Neural cell (in vitro differentiated cells): ENCODE results near the gene ANKRD1. TPM values are rescaled to one million over a fixed set of nuclear protein-coding genes. Genes with fewer than 3 reads are reported as not detected.

Source experiments
- H2AFZ ChIP-seq: fragments of 200-600, 300-800 bp; sonication (generic), shearing (Covaris generic); 2 replicates; pipeline ENCODE4 v1.6.0; 2014; ENCODE audit warnings: low read depth, mild to moderate bottlenecking, antibody characterized with exemption, low read length, moderate library complexity
- H3F3A ChIP-seq: fragments of 200-600 bp; shearing (Covaris generic); 2 replicates; pipeline ENCODE4 v1.6.1; 2016; ENCODE audit warnings: mild to moderate bottlenecking, moderate library complexity, mixed read lengths, antibody characterized with exemption, low read length; ENCODE audit not compliant: insufficient read depth, poor library complexity, severe bottlenecking
- H3K27ac ChIP-seq: fragments of 200-600, 300-800 bp; sonication (generic), shearing (Covaris generic); 2 replicates; pipeline ENCODE4 v1.5.1; 2014; ENCODE audit warnings: mild to moderate bottlenecking, low read length, moderate library complexity
- H3K27me3 ChIP-seq: fragments of 300-800, 200-600 bp; sonication (generic), shearing (Covaris generic); 2 replicates; pipeline ENCODE4 v1.6.0; 2014; ENCODE audit warnings: mild to moderate bottlenecking, low read depth, low read length, moderate library complexity; ENCODE audit not compliant: insufficient read depth
- H3K36me3 ChIP-seq: fragments of 300-800, 200-600 bp; sonication (generic), shearing (Covaris generic); 2 replicates; pipeline ENCODE4 v1.5.1; 2014; ENCODE audit warnings: mild to moderate bottlenecking, antibody characterized with exemption, low read length, moderate library complexity; ENCODE audit not compliant: insufficient read depth
- H3K4me2 ChIP-seq: fragments of 300-800, 200-600 bp; sonication (generic), shearing (Covaris generic); 2 replicates; pipeline ENCODE4 v1.6.0; 2014; ENCODE audit warnings: mild to moderate bottlenecking, low read length
- H3K4me3 ChIP-seq: fragments of 300-800, 200-600 bp; sonication (generic), shearing (Covaris generic); 2 replicates; pipeline ENCODE4 v1.5.1; 2014; ENCODE audit warnings: mild to moderate bottlenecking, low read length, moderate library complexity
- H3K79me2 ChIP-seq: fragments of 200-600 bp; shearing (Covaris generic); replicated peaks from 2 replicates; pipeline ENCODE4 v1.6.0; 2014; ENCODE audit warnings: mild to moderate bottlenecking, low read length, moderate library complexity; ENCODE audit not compliant: insufficient read depth
- H3K9ac ChIP-seq: fragments of 300-800, 200-600 bp; sonication (generic), shearing (Covaris generic); 2 replicates; pipeline ENCODE4 v1.6.1; 2016; ENCODE audit warnings: mild to moderate bottlenecking, low read length, mixed read lengths
- H3K9me2 ChIP-seq: fragments of 200-600 bp; shearing (Covaris generic); 2 replicates; pipeline ENCODE4 v1.6.1; 2016; ENCODE audit warnings: mild to moderate bottlenecking, low read length, mixed read lengths; ENCODE audit not compliant: insufficient read depth
- H3K9me3 ChIP-seq: fragments of 200-600, 300-800 bp; sonication (generic), shearing (Covaris generic); 2 replicates; pipeline ENCODE4 v1.6.1; 2016; ENCODE audit warnings: mild to moderate bottlenecking, mixed run types, low read length, moderate library complexity, mixed read lengths
- H4K20me1 ChIP-seq: fragments of 200-600 bp; shearing (Covaris generic); 2 replicates; pipeline ENCODE4 v1.6.1; 2016; ENCODE audit warnings: mild to moderate bottlenecking, mixed run types; ENCODE audit not compliant: insufficient read depth
- EP300 ChIP-seq: fragments of 450-650 bp; conservative IDR thresholded peaks from 2 replicates; pipeline ENCODE4 v1.6.1; 2014; ENCODE audit warnings: antibody characterized with exemption, mild to moderate bottlenecking, moderate library complexity; ENCODE audit not compliant: poor library complexity, severe bottlenecking
- EZH2 ChIP-seq: fragments of 200-600, 300-800 bp; shearing (Covaris generic), sonication (generic); IDR thresholded peaks from 2 replicates; pipeline ENCODE4 v1.6.1; 2014; ENCODE audit warnings: antibody characterized with exemption, low read length, borderline replicate concordance, mild to moderate bottlenecking; ENCODE audit not compliant: insufficient read depth, poor library complexity, severe bottlenecking
- MXI1 ChIP-seq: fragments of 450-650 bp; conservative IDR thresholded peaks from 2 replicates; pipeline ENCODE4 v1.6.1; 2014; ENCODE audit warnings: antibody characterized with exemption, mild to moderate bottlenecking; ENCODE audit not compliant: poor library complexity, severe bottlenecking
- POLR2AphosphoS5 ChIP-seq: IDR thresholded peaks from 2 replicates; pipeline ENCODE4 v1.6.1; 2012
- RAD21 ChIP-seq: fragments of 450-650 bp; conservative IDR thresholded peaks from 2 replicates; pipeline ENCODE4 v1.6.1; 2014; ENCODE audit warnings: antibody characterized with exemption, mild to moderate bottlenecking, moderate library complexity
- SMC3 ChIP-seq: fragments of 450-650 bp; conservative IDR thresholded peaks from 2 replicates; pipeline ENCODE4 v1.6.1; 2014; ENCODE audit warnings: antibody characterized with exemption, mild to moderate bottlenecking, moderate library complexity; ENCODE audit not compliant: poor library complexity
- TAF1 ChIP-seq: IDR thresholded peaks from 2 replicates; pipeline ENCODE4 v1.6.1; 2012; ENCODE audit warnings: low read depth
- polyA plus RNA-seq: library from polyadenylated mRNA; depleted of rRNA; stranded (reverse); fragments of >200 nt; gene quantifications from 2 replicates; pipeline ENCODE4 v1.2.3, GENCODE V29; 2014
- TF ChIP-seq, protein P1 (sequence below): fragments of 450-650 bp; IDR thresholded peaks from 2 replicates; pipeline ENCODE4 v1.5.1; 2014; ENCODE audit warnings: antibody characterized with exemption, mild to moderate bottlenecking, moderate library complexity; ENCODE audit not compliant: poor library complexity, severe bottlenecking
- TF ChIP-seq, protein P2 (sequence below): IDR thresholded peaks from 2 replicates; pipeline ENCODE4 v1.6.1; 2012; ENCODE audit warnings: borderline replicate concordance

The ANKRD1 gene
- polyA plus RNA-seq, 1 donor from 2014 or later: not detected

DNA sequence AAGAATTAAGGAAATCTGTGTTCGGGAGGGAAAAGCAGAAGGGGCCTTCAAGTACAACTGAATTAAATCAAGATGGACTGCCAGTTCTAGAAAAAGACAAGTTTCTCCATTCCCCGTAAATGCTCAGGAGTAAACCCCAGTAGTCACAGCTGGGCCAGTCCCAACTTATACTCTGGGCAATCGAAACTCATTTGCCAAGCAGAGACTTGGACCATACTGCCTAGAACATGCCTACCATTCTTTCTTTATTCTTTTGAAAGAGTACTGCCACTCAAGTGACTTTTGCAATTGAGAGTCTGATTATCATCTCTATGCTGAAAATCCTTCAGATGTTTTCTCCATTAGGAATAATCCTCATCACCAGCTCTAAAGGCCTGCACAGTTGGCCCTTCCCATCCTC lies 27.7 kb downstream of the ANKRD1 start:
- H3K79me2 ChIP-seq: no peaks in the 10 kb centered on the region
- no peaks in the 10 kb centered on the region for H3K9me3 ChIP-seq
- H3K4me3 ChIP-seq: no peak overlapping the region
- H3K4me2 ChIP-seq: no peak overlapping the region
- no peak overlapping the region for H3K27ac ChIP-seq
- H3K9me2 ChIP-seq: no peaks in the 10 kb centered on the region
- no peaks in the 10 kb centered on the region for H3K27me3 ChIP-seq
- H2AFZ ChIP-seq: no peak overlapping the region
- TF ChIP-seq EZH2 (no peak), RAD21 (no peak), TAF1 (no peak), POLR2AphosphoS5 (no peak), EP300 (no peak), SMC3 (no peak), MXI1 (no peak)
- TF ChIP-seq, protein P1, sequence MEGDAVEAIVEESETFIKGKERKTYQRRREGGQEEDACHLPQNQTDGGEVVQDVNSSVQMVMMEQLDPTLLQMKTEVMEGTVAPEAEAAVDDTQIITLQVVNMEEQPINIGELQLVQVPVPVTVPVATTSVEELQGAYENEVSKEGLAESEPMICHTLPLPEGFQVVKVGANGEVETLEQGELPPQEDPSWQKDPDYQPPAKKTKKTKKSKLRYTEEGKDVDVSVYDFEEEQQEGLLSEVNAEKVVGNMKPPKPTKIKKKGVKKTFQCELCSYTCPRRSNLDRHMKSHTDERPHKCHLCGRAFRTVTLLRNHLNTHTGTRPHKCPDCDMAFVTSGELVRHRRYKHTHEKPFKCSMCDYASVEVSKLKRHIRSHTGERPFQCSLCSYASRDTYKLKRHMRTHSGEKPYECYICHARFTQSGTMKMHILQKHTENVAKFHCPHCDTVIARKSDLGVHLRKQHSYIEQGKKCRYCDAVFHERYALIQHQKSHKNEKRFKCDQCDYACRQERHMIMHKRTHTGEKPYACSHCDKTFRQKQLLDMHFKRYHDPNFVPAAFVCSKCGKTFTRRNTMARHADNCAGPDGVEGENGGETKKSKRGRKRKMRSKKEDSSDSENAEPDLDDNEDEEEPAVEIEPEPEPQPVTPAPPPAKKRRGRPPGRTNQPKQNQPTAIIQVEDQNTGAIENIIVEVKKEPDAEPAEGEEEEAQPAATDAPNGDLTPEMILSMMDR: no peak
- TF ChIP-seq, protein P2, sequence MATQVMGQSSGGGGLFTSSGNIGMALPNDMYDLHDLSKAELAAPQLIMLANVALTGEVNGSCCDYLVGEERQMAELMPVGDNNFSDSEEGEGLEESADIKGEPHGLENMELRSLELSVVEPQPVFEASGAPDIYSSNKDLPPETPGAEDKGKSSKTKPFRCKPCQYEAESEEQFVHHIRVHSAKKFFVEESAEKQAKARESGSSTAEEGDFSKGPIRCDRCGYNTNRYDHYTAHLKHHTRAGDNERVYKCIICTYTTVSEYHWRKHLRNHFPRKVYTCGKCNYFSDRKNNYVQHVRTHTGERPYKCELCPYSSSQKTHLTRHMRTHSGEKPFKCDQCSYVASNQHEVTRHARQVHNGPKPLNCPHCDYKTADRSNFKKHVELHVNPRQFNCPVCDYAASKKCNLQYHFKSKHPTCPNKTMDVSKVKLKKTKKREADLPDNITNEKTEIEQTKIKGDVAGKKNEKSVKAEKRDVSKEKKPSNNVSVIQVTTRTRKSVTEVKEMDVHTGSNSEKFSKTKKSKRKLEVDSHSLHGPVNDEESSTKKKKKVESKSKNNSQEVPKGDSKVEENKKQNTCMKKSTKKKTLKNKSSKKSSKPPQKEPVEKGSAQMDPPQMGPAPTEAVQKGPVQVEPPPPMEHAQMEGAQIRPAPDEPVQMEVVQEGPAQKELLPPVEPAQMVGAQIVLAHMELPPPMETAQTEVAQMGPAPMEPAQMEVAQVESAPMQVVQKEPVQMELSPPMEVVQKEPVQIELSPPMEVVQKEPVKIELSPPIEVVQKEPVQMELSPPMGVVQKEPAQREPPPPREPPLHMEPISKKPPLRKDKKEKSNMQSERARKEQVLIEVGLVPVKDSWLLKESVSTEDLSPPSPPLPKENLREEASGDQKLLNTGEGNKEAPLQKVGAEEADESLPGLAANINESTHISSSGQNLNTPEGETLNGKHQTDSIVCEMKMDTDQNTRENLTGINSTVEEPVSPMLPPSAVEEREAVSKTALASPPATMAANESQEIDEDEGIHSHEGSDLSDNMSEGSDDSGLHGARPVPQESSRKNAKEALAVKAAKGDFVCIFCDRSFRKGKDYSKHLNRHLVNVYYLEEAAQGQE: no peak
- no peaks in the 10 kb centered on the region for H4K20me1 ChIP-seq
- peaks cover 24% of the 10 kb centered on the region for H3K36me3 ChIP-seq
- H3F3A ChIP-seq: no peaks in the 10 kb centered on the region
- no peak overlapping the region for H3K9ac ChIP-seq

DNA sequence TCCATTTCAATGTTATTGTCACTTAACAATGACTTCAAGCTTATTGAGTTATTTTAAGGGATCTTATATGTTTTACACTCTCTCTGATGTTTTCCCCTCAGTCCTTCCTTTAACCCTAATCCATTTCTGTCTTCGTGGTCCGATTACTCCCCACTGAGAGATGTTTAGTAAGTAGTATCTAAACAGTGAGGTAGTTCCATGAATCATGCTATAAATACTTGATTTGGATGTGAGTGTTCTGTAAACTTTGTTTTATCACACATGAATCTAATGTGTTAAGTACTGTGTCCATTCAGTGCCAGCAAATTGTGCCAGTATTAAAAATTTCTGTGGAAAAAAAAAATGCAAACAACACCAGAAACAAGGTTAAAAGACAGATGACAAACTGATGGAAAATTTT lies 30.5 kb downstream of the ANKRD1 start:
- Histone ChIP-seq H3K9me3 (no peaks in the 10 kb centered on the region), H3K27ac (no peak overlapping the region), H4K20me1 (no peaks in the 10 kb centered on the region), H3K9ac (no peak overlapping the region), H3F3A (no peaks in the 10 kb centered on the region), H3K4me3 (no peak overlapping the region), H3K4me2 (no peak overlapping the region), H3K27me3 (no peaks in the 10 kb centered on the region), H3K9me2 (no peaks in the 10 kb centered on the region), H3K36me3 (peaks cover 27% of the 10 kb centered on the region), H2AFZ (no peak overlapping the region), H3K79me2 (no peaks in the 10 kb centered on the region)
- TF ChIP-seq EP300 (no peak), RAD21 (no peak), EZH2 (no peak), SMC3 (no peak), POLR2AphosphoS5 (no peak), MXI1 (no peak)
- TF ChIP-seq, protein P1: no peak
